ENCODE data around the gene ADCY9.

ADCY9 gene

DNA sequence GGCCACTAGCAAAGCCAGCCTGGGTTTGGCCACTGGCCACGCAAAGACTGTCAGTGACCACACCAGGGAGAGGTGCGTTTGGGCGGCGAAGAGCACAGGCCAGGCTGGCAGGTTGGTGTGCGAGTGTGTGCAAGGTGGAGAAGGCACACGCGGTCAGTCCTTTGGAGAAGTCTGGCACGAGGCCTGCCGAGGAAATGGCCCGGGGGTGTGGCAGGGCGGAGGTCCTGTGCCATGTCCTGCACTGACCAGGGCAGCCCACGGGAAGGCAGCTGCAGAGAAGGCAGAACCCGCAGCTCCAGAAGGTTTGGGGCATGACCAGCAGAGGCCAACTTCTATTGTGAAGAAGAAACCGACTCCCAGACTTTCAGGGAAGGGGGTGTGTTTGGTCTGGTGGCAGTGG is 90.8 kb downstream of the ADCY9 start:
- DNase-seq, result no peak

DNA sequence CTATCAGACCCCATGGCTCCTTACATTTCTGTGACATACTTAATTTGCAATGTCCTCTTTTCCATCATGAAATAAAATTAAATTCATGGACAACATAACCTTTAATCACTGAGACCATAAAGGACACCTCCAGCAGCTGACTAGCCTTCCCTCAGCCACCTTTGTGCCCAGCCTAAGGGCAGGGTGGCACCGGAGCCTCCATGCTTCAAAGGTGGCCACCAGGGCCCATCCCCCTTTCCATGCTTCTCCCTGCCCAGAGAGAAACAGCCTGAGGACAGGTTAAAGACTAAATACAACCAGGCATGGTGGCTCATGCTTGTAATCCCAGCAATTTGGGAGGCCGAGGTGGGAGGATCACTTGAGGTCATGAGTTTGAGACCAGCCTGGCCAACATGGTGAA is 94.3 kb downstream of the ADCY9 start:
- DNase-seq, result no peak

DNA sequence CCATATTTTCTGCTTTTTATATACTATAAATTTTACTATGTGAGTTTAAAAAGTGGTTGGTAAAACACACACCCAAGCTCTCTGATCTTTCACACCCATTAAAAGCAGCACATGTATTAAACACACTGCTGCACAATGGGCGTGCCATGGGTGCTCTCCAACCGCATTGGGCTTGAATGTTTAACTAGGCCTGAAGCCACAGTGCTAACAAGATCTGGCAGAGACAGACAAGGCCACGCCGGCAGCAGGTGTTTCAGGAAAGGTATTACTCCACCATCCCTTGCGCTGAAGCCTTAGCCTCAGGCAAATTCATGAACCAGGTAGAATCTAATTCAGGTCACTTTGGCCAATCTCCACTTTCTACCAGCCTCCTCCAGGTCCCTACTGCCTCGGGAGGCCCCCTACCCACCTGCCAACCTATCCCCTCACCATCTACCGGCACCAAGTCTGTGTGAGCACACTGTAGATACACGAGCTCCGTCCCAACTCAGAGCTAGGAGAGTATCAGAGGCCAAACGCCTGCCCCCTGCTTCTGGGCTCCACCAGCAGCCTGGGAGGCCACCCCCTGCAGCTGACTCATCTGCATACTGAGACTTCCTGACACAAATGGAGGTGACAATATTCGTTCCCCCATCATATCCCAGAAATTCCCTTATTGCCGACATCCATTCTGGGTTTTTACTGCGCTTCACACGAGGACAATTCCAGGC is 95.0 kb downstream of the ADCY9 start:
- DNase-seq, result no peak

DNA sequence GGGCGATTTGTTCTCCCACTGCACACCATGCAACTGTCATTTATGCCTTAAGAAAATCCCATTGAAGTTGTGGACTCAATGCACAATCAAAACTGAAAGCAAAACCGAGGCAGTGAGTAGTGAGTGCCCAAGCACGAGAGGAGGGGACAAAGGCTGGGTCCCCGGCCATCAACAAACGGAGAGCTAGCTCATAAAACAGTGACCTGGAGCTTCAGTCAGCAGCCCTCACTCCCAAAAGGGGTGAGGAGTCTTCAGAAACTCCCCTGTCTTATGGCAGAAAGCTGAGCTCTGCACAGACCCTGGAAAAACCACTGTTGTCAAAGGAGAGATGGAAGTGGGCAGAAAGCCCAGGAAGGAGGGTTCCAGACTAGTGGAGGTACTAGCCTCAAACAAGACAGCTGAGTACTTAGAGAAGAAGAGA is 96.9 kb downstream of the ADCY9 start:
- peak; percentile 79 for DNase-seq

DNA sequence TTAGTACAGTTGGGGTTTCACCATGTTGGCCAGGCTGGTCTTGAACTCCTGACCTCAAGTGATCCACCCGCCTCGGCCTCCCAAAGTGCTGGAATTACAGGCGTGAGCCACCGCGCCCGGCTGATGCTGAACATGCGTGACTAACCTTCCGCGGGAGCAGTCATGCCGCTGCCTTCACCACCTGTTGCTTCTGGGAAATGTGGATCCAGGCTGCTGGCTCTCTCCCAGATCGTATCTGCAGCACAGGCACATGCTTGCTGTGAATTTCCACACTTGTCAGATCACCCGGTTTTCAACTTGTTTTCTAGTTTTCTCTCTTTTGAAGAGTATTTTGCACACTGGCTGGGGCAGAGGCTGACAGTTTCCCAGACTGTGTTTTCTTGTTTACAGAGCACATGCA is 97.9 kb downstream of the ADCY9 start:
- DNase-seq, result no peak

DNA sequence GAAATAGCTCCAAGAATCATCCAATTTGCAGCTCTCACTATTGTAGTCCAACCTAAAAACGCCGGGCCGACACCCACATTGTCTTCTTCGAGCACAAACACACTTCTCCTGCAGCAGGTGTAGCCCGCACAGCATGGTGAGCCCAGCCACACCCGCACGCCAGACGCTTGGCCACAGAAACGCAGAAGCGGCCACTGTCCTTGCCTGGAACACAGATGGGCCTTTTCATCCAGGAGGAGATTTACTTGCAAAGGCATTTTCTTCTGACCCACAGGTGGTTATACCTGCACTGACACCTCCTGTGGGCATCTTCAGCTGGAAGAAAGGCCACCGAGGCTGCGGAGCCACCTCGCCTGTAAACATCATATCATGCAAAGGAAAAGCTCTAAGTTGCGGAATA is 98.4 kb downstream of the ADCY9 start:
- DNase-seq, result no peak

DNA sequence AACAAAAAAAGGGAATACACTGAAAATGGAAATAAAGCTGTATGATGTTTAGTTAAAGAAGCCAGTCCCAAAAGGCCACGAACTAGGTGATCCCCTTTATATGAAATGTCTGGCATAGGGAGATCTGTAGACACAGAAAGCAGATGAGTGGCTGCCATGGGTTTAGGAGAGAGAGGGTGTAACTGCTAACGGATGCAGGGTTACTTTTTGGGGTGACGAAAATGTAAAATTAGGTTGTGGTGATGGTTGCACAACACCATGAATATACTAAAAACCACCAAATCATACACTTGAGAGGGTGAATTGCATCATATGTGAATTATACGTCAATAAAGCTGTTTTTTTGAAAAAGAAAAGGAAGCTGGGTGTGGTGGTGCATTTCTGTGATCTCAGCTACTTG is 99.6 kb downstream of the ADCY9 start:
- peak; percentile 43 for DNase-seq

DNA sequence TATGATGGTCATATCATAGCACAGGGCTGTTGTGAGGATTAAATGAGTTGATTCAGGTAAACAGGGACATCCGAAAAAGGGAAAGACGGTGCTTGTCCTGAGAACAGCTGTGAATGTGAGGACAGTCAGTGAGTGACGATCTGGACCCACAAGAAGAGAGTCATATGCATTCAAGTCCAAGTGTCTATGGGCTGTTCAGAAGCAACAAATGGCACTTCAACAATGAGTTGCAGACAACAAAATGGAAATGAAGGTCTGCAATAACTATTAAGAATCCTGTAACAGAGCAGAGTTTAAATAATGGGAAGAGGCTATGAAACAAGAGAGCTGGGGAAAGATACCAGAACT is 100.3 kb downstream of the ADCY9 start:
- no peak for DNase-seq

DNA sequence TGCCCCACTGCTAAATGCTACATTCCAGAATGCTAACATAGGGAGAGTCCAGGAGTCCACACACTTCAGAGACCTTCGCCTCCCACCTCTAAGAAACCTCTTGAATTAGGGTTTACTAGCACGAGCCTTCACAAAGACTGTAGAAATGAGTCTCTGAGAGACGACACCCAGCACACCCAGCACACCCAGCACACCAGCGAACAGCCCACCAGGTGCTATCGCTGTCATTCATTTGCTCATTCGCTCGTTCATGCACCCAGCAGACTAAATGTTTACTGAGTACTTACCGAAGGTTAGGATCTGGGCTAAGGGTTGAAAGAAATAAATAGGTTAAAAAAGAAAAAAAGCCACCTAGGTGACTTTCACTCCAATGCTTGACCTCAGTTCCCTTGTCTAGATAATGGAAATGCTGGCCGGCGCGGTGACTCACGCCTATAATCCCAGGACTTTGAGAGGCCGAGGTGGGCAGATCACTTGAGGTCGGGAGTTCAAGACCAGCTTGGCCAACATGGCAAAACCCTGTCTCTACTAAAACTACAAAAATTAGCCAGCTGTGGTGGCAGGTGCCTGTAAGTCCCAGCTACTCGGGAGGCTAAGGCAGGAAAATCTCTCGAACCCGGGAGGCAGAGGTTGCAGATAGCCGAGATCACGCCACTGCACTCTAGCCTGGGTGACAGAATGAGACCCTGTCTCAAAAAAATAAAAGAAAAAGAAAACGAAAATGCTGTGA is 100.8 kb downstream of the ADCY9 start:
- DNase-seq, result no peak

DNA sequence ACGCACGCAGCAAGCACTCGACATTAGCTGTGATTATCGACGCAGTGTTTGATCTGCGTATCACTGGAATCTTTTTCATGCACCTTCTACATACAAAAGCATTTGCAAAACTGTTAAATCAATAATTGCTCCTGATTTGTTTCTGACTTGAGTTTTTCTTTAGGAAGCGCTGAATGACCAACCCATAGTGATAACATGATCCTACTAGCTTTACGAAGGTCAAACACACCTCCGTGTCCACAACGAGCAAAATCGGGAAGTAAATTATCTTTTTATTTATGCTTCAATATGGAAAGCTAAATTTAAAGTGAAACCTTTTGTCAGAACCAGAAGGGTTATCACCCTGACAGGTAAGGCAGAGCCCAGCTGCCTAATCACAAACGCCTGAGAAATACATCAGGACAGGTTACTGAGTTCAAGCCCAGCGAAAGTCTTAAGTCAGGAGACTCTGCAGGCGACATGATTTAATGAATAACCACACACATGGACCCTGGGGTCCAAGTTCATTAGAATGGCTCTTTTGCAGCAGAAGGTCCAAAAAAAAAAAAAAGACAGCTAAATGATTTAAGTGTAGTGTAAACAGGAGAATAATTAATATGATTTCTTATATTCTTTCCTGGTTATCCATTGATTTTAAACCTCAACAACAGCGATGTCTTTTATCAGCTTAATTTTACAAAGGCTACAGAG is 104.2 kb downstream of the ADCY9 start:
- DNase-seq, result no peak

DNA sequence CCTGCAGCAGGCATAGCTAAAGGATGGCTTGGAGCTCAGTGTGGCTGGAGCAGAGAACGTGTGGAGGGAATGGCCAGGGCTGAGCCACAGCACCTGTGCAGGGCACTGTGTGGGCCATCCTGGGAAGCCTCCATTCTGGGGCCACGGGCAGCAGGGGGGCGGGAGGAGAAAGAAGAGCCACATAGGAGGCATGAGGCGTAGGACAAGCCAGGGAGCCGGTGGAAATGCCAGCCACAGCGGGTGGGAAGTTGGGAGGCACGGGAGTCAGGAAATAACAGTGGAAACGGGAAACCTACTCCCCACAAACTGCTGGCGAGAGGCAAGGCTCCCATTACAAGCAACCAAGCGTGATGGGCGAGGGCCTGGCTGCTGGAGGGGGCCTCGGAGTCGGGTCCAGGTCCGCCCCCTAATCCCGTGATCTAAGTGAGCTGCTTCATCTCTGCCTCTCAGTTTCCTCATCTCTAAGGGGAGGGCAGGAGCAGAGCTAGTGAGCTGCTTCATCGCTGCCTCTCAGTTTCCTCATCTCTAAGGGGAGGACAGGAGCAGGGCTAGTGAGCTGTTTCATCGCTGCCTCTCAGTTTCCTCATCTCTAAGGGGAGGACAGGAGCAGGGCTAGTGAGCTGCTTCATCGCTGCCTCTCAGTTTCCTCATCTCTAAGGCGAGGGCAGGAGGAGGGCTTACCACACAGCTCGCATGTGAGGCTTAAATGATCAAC is 104.9 kb downstream of the ADCY9 start:
- no peak for DNase-seq

DNA sequence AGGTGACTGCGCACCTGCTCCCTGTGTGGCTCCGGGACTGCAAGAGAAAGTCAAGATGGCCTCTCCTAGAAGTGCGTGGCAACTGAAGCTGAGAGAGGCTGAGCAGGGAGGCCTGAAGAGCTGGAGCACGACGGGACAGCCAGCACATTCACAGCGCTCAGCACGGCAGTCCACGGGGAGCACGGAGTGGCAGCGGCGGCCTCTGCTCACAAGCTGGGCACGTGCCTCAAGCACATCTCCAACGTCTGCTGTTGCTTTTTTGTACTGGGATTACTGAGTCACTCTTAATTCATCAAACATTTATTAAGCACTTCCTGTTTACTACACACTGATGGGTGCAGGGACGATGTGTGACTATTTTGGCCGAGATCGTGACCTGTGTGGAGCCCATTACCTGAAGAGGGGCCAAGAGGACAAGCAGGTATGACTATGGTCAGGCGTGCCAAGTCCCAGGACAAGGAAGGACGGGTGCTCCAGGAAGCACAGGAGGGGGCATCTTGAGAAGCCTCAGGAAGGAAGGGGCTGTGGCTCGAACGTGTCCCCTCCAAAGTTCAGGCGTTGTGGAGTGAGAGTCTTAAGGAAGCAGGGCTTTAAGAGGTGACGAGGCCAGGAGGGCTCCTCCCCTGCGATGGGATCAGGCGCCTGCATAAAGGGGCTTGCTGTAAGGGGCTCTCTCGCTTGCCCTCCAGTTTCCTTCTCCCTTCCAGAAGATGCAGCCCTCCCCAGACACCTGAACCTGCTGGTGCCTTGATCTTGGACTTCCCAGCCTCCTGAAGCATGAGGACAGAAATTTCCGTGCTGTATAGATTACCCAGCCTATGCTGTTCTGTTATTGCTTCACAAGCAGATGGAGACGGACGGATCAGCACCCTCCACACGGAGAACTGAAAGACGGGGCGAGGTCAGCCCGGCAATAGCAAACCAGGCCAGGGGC is 105.8 kb downstream of the ADCY9 start:
- DNase-seq, result no peak

DNA sequence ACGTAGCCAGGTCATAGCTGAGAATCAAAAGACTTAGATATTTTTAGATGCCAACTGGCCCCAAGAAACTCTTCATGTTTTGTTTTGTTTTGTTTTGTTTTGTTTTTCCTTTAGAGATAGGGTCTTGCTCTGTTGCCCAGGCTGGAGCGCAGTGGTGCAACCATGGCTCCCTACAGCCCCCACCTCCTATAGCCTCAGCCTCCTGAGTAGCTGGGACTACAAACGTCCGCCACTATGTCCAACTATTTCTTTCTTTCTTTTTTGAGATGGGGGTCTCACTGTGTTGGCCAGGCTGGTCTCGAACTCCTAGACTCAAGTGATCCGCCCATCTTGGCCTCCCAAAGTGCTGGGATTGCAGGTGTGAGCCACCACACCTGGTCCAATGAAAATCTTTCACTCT is 107.1 kb downstream of the ADCY9 start:
- no peak for DNase-seq

DNA sequence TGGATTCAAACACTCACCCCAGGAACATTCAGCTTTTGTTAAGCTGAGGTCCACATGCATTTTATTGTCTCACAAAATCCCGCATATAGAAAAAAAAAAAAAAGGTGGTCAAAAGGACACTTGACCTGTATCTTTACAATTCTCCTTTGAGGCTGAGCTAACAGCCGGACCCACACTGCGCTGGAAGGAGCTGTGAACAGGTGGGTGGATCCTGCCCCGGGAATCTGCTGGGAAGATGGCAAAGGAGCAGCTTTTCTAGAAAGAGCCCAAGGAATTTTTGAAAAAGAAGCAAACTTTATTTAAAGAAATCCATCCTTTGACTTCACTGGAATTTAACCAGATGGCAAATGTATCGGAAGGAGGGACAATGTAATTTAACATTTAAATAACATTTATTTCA is 108.1 kb downstream of the ADCY9 start:
- DNase-seq, result no peak

DNA sequence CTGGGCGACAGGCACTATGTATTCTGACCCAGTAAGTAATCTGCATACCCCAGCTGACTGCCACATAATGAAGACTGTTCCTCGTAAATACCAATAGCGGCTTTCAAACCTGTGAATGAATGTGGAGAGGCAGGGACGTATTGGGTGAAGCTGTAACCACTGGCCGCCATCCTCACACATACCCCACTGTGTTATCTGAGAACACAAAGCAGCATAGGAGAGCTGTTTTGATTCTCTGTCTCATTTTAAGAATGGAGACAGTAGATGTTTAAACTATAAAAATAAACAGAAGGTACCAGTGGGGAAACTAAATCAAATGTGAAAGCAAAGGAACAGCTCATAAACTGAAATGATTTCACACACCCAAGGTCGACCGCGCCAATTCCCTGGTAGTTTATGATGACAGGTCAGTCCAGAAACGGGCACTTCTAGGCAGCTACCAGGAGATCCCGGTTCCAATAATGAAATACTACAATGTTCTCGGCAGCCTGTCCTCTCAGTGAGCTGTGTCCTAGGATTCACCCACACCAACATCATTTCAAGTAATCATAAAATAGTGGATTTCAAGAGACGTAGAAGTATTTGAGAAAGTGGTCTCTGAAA is 109.7 kb downstream of the ADCY9 start:
- DNase-seq, result no peak

DNA sequence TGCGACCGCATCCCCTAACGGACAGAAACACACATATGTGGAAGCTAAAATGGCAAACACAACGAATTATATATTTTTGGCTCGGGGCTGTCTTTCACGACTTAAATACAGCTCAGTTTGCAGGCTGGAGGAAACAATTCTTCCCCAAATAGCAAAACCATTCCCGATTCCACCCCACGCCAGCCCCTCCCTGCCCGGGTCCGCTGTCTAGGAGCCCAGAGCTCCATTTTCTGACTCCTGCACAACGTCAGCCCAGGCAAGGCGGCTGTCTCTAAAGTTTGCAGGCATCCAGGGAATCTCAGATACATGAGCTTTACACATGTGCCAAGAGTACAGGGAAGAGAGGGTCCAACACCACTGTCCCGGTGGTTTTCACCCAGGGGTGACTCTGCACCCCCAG is 110.5 kb downstream of the ADCY9 start:
- no peak for DNase-seq

DNA sequence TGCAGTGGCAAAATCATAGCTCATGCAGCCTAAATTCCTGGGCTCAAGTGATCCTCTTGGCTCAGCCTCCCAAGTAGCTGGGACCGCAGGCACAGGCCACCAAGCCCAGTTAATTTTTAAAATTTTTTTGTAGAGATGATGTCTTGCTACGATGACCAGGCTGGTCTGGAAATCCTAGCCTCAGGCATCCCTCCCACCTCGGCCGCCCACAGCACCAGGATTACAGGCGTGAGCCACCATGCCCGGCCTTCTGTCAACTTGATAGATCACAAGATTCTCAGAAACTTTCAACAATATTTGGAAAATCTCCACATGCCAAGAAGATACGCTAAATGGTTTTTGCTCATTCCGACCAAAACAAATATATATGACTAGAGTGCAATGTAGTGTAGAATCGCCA is 111.0 kb downstream of the ADCY9 start:
- DNase-seq, result no peak

DNA sequence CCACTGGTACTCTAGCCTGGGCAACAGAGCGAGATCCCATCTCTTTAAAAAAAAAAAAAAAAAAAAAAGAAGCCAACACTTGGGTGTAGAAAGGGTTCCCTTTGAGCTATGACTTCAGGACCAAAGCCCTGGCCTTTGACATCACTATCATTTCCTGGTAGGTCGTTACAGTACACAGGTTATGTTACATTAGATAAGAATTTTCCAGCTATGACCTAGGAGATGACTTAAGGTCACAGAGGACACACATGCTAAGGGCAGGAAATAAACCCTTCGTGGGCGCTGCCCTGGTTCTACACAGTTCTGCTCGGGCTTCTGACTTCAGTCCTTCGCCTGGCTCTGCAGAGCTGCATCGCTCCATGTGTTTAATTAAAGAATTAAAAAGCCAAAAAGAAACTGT is 112.0 kb downstream of the ADCY9 start:
- no peak for DNase-seq

DNA sequence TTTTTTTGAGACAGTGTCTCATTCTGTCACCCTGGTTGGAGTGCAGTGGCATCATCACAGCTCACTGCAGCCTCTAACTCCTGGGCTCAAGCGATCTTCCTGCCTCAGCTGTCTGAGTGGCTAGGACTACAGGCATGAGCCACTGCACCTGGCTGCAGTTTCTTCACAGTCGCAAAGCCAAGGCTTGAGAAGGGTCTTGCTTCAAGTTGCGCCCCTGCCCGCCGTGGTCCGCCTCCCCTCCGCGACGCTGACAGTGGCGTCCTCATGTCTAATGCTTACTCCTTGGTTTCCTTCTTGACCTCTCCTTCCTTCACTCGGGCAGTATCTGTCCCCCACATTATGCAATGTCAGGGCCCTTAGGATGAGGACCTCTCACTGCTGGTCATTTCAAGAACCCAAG is 112.7 kb downstream of the ADCY9 start:
- DNase-seq, result no peak

DNA sequence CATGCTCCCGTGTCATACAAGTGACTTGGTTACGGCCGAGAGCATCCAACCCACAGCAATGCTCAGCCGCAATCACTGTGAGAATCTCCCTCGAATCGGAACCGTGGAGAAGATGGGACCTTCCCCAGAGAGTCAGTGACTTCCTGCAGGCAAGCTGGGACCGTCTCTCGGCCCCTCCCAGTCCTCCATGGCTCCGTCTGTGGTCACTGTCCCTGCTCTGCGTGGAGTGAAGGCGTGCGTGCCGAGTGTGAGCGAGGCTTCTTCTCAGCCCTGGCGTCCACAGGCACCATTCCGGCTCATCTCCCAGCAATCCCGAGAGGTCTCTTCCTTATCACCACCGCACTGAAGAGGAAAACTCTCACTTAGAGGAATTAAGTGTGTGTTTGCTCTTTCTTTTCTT is 113.1 kb downstream of the ADCY9 start:
- DNase-seq, result no peak

DNA sequence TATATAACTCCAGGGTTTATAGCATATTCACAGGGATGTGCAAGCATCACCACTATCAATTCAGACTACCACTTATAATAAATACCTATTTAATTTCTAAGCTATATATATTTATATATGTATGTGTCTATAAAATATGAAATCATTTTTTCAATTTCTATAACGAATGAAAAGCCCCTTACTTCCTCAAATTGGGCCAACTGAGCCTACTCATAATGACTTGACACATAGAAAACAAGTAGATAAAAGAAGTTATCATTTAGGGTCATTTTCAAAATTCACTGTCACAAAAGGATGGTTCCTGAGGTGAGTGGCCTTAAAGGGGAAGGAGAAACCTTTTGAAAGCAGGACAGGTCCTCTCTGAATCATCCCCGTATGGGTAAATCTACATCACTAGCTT is 114.1 kb downstream of the ADCY9 start:
- peak; percentile 33 for DNase-seq

All from OCI-M1 (cell line).